Hippocampal formation (tissue), 2 donors: ENCODE measurements around the gene LPAR4.
"Not testable (repeated sequence)": the region's sequence is repeated elsewhere in the genome, so short reads cannot be mapped to it uniquely, and the experiment has no call there.

ENCODE experiments used
- DNase-seq, 2 donors: peaks; one replicate each; lab custom pipeline; 2025; lab: John Stamatoyannopoulos, UW

Gene LPAR4, protein sequence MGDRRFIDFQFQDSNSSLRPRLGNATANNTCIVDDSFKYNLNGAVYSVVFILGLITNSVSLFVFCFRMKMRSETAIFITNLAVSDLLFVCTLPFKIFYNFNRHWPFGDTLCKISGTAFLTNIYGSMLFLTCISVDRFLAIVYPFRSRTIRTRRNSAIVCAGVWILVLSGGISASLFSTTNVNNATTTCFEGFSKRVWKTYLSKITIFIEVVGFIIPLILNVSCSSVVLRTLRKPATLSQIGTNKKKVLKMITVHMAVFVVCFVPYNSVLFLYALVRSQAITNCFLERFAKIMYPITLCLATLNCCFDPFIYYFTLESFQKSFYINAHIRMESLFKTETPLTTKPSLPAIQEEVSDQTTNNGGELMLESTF

GRCh38 chrX:78747489-78747888 is at the start of gene LPAR4:
Gene LPAR4 (plus strand): TSS chrX:78747720. CDS start chrX:78754870, 7,150 bp downstream.
- no peak for DNase-seq

GRCh38 chrX:78706071-78706470 is 41.4 kb upstream of the LPAR4 start:
- DNase-seq = no peak

DNA sequence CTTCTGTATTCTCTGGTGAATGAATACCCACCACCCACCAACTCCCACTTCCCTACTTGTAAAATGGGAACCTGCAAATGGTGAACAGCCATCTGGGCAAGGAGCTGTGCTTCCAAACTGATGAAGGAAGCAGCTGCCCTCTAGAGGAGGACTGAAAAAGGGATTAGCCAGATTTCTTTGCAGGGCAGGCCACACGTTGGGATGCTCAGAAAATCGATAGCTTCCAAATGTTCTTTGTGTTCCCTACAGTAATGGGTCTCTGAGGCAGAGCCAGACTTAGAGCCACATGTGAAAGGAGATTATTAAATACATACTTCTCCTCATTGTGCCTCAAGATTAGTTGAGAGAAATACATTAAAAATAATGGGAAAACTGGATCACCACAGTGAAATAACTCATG is 39.3 kb upstream of the LPAR4 start:
- DNase-seq = no peak

DNA sequence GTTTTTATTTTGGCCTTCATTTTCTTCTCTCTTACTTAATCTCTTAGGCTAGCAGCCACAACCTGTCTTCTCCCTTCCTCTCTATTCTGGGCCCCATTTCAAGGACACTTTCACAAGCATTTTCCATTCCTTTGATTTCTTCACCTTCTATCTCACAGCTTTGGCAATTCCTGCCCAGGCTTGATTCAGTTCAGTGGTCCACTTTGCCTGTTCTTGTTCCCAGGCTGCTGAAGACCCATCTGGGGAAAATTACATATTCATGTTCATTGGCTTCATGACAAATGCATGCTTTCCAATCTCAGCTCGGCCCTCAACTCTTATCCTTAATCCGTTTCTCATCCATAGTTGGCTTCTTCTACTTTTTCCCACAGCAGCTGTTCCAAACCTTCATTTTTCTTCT is 38.7 kb upstream of the LPAR4 start:
- no peak for DNase-seq

DNA sequence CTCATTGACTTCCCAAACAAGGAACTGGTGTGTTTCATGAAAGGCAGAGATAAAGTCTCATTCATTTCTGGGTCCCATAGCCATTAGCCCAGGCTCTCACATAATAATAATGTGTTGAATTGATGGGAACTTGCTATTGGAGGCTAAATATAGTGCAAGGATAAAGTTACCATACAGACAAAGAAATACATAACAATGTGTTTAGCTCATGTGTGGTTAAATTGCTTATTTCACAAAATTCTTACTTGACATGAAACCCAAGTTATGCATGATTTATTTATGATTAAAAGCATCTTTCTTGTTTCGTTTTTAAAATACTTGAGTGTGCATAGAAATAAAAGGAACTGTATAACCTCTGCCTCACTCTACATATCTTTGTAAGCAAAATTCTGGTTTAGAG is 37.3 kb upstream of the LPAR4 start:
- no peak for DNase-seq

GRCh38 chrX:78712336-78712735 is 35.2 kb upstream of the LPAR4 start:
- DNase-seq = no peak

DNA sequence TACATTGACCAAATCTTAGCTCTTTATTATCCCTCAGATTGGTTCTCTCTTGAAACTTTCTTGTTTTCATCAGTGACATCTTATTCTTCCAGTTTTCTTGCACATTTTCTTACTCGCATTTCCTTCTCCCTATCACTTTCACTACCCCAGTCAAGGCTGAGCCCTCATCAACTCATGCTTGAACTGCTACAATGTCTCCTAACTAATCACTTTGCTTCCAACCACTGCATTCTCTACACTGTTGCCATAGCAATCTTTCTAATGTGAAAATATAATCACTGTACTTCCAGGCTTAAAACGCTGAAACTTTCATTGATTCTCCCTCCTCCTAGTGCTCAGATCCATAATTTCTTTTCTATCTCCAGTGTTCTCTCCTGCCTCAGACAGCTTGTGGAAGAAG is 22.2 kb upstream of the LPAR4 start:
- no peak for DNase-seq

DNA sequence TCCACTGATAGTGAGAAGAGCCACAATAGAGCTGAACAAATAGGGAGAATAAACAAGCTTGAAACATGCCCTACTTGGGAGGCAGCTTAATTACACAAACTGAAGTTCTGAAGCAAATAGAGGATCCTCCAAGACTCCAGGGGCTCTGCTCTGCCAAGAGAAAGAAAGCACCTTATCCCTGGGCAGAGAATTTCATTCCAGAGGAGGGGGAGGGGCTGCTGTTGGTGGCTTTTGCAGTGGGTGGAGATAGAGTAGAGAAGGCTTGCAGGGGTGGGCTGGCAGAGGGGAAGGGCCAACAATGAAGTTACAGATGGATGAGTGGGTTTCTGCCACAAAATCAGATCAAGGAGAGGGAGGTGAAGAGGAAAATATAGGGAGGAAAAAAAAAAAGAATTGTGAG is 1.0 kb upstream of the LPAR4 start:
- DNase-seq = no peak

GRCh38 chrX:78747971-78748370 is 451 bp downstream of the LPAR4 start:
- DNase-seq = no peak

- no peak for DNase-seq
Measured at GRCh38 chrX:78748846-78749245, 1.3 kb downstream of the LPAR4 start.

GRCh38 chrX:78753571-78753970 is 6.1 kb downstream of the LPAR4 start:
- no peak for DNase-seq

DNA sequence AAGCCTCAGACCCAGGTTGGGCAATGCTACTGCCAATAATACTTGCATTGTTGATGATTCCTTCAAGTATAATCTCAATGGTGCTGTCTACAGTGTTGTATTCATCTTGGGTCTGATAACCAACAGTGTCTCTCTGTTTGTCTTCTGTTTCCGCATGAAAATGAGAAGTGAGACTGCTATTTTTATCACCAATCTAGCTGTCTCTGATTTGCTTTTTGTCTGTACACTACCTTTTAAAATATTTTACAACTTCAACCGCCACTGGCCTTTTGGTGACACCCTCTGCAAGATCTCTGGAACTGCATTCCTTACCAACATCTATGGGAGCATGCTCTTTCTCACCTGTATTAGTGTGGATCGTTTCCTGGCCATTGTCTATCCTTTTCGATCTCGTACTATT is 7.4 kb downstream of the LPAR4 start:
- DNase-seq = no peak

DNA sequence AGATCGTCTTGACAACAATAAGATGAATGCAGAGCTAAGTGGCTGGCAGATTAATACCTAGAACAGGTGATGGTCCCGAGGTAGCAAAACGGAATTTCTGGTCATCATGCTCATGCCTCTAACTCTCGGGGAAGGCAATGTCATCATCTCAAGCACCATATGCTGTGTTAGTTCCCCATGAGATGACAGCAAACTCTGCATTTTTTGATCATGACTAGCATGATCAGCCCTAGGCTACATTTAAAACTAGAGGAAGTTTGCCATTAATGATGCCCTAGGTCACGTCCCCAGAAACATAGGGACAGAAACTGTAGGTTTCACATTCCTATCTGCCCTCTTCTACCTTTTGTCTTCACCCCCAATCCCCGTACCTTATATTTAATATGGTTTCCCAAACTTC is 11.6 kb downstream of the LPAR4 start:
- DNase-seq = no peak

GRCh38 chrX:78769101-78769755 is 21.7 kb downstream of the LPAR4 start:
- DNase-seq = no peak

DNA sequence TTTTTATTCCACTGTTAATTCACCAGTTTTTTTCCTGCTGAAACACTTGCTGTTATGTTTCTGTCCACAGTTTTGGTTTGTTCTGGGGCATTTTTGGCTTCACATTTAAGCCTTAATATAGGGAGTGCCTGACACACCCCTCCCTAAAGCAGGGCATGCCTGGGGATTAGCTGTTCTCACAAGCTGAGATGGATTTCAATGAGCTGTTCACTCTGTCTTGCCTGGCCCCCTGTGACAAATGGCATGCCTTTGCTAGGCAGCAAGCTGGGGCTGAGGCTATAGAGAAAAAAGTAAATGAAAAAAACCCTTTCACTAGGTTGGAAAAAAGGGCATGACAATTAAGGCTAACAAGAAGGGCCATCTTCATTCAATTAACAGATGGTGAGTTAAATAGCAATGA is 22.4 kb downstream of the LPAR4 start:
- no peak for DNase-seq

GRCh38 chrX:78796916-78797315 is 49.4 kb downstream of the LPAR4 start:
- DNase-seq = no peak

DNA sequence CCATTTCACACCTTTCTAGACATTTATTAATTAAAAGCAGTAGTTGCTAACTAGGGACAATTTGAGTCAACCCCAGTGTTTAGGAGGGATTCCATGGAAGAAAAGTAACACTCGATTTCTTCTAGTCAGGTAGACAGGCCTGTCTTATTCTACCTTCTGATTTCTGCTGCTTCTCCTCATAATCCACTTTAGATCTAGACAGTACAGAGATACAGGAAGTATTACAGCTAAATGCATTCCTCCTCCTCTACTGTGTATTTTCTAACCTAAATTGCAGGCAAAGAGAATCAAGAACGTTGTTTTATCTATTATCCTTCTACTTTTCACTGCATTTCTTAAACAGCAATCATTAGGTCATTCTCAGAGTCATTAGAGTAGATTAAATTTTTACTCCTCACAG is 52.6 kb downstream of the LPAR4 start:
- no peak for DNase-seq

GRCh38 chrX:78800694-78801093 is 53.2 kb downstream of the LPAR4 start:
- DNase-seq = no peak

DNA sequence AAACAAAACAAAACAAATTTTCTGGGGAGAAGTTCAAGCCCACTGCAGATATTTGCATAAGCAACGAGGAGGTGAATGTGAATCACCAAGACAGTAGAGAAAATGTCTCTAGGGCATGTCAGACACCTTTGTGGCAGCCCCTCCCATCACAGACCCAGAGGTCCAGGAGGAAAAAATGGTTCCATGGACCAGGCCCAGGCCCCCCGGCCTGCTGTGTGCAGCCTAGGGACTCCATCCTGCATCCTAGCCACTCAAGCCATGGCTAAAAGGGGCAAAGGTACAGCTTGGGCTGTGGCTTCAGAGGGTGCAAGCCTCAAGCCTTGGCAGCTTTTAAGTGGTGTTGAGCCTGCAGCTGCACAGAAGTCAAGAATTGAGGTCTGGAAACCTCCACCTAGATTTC is 54.0 kb downstream of the LPAR4 start:
- DNase-seq = no peak

DNA sequence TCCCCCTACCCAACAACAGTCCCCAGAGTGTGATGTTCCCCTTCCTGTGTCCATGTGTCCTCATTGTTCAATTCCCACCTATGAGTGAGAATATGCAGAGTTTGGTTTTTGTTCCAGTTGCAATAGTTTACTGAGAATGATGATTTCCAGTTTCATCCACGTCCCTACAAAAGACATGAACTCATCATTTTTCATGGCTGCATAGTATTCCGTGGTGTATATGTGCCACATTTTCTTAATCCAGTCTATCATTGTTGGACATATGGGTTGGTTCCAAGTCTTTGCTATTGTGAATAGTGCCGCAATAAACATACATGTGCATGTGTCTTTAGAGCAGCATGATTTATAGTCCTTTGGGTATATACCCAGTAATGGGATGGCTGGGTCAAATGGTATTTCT is 55.0 kb downstream of the LPAR4 start:
- DNase-seq = not testable (repeated sequence)
